ENCODE results near the gene IMMP2L. TPM values are rescaled to one million over a fixed set of nuclear protein-coding genes. Genes with fewer than 3 reads are reported as not detected.

The IMMP2L gene
- total and polyA plus RNA-seq, 2 donors (not counting 3 experiments of a cell fraction or from before 2014, with no cell fraction given), result 9.9 to 11.8 TPM

DNA sequence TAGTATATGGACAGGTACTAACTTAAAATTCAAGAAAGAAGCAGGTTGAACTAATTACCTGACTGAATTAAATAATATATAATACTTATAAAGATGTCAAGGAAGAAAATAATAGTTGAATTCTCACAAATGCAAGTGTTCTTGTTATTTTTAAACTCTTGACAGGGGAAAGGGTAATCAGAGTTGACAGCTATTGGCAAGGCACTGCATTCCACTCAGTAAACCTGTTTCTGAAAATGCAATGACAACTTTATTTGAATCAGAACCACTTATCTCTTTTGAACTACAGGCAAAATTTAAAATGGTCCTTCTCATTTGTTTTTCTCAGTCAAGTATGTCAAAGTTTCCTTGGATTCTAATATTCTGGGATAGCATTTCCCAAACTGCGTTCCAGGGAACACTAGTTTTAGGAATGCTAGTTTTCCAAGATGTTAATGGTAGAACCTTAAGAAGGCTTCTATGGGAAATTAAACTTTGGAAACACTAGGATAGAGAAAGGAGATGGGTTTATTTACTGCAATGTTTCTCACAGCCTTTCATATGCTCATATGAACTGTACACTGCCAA is 575.1 kb downstream of the IMMP2L start:
- no peak overlapping the region for H3K9ac ChIP-seq (replicated peaks; ENCODE audit: extremely low read depth, insufficient read depth, low read length)
- intact Hi-C loops (cut with micrococcal nuclease), result no loop called here
- no peaks in the 10 kb centered on the region for H3K79me2 ChIP-seq (ENCODE audit: control insufficient read depth, insufficient read depth, low read length)
- TF ChIP-seq POLR2AphosphoS5 (IDR thresholded peaks at IDR 0.05; ENCODE audit: insufficient read depth, low read depth, low read length) (no peak), EZH2 (IDR thresholded peaks at IDR 0.05; ENCODE audit: borderline replicate concordance, low read depth, low read length, severe bottlenecking) (no peak), POLR2A (IDR thresholded peaks at IDR 0.05; ENCODE audit: low read depth, low read length) (no peak), GATA2 (IDR thresholded peaks at IDR 0.05; ENCODE audit: insufficient read depth, insufficient read length, low read depth, low read length) (no peak), MYC (IDR thresholded peaks at IDR 0.05; ENCODE audit: low read depth, low read length) (no peak), FOS (IDR thresholded peaks at IDR 0.05; ENCODE audit: borderline replicate concordance, insufficient read depth, low read length) (no peak), JUN (IDR thresholded peaks at IDR 0.05; ENCODE audit: borderline replicate concordance, insufficient read depth, insufficient read length, low read depth) (no peak)
- TF ChIP-seq, protein P1, sequence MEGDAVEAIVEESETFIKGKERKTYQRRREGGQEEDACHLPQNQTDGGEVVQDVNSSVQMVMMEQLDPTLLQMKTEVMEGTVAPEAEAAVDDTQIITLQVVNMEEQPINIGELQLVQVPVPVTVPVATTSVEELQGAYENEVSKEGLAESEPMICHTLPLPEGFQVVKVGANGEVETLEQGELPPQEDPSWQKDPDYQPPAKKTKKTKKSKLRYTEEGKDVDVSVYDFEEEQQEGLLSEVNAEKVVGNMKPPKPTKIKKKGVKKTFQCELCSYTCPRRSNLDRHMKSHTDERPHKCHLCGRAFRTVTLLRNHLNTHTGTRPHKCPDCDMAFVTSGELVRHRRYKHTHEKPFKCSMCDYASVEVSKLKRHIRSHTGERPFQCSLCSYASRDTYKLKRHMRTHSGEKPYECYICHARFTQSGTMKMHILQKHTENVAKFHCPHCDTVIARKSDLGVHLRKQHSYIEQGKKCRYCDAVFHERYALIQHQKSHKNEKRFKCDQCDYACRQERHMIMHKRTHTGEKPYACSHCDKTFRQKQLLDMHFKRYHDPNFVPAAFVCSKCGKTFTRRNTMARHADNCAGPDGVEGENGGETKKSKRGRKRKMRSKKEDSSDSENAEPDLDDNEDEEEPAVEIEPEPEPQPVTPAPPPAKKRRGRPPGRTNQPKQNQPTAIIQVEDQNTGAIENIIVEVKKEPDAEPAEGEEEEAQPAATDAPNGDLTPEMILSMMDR (IDR thresholded peaks at IDR 0.05; ENCODE audit: extremely low read depth in 1 of 2, insufficient read depth in 1 of 2, low read depth in 1 of 2, low read length in 2 of 2), result no peak
- TF ChIP-seq, protein P2, sequence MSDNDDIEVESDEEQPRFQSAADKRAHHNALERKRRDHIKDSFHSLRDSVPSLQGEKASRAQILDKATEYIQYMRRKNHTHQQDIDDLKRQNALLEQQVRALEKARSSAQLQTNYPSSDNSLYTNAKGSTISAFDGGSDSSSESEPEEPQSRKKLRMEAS (IDR thresholded peaks at IDR 0.05; ENCODE audit: insufficient read depth, insufficient read length), result no peak
- BruUV-seq (replicated peaks), result no TSS peak
- POLR2A ChIA-PET, result no interaction called here
- no peak overlapping the region for H3K27ac ChIP-seq (ENCODE audit: insufficient read depth, low read depth, low read length)
- H3K9me3 ChIP-seq (replicated peaks; ENCODE audit: control insufficient read depth, insufficient read depth, low read length), result no peaks in the 10 kb centered on the region
- H4K20me1 ChIP-seq (replicated peaks; ENCODE audit: control insufficient read depth, extremely low read depth, insufficient read depth, low read length), result no peaks in the 10 kb centered on the region
- H3K4me1 ChIP-seq (ENCODE audit: control insufficient read depth, extremely low read depth, insufficient read depth, low read length), result no peaks in the 10 kb centered on the region
- H3K36me3 ChIP-seq (ENCODE audit: control insufficient read depth in 2 of 2, extremely low read depth in 1 of 2, insufficient read depth in 2 of 2, low read length in 2 of 2), result no peaks in the 10 kb centered on the region
- H2AFZ ChIP-seq (ENCODE audit: low read depth, low read length), result no peak overlapping the region
- H3K9me1 ChIP-seq (replicated peaks; ENCODE audit: control insufficient read depth, extremely low read depth, insufficient read depth, low read length), result no peaks in the 10 kb centered on the region
- dilution Hi-C loops (cut with MboI; ENCODE audit: extremely low pct_ligation_motif_present, low sequenced_read_pairs), result no loop called here
- DNase-seq (ENCODE audit: low read depth, low spot score) (no peak), FAIRE-seq (no peak)
- H3K27me3 ChIP-seq (ENCODE audit: control insufficient read depth in 2 of 2, insufficient read depth in 2 of 2, low read length in 2 of 2), result no peaks in the 10 kb centered on the region
- CTCF ChIA-PET, result interaction anchor here (0.6 to 1.4 kb wide), 2 partner anchors 44 to 312 kb away, joined by 3 read pairs; no protein-coding TSS in a partner anchor
- no peak overlapping the region for H3K4me2 ChIP-seq (ENCODE audit: insufficient read depth, low read length)
- H3K4me3 ChIP-seq (replicated peaks in 1 of 3; ENCODE audit: insufficient read depth in 1 of 3, low read depth in 1 of 3, low read length in 3 of 3), result no peak overlapping the region
